GM12801 (cell line): Measurements from ENCODE around the gene GPR65.

Experiments used
- CTCF ChIP-seq: IDR thresholded peaks from one replicate; pipeline ENCODE4 v1.5.1; 2011; ENCODE audit warnings: control low read depth; ENCODE audit not compliant: insufficient read length; ENCODE audit errors: extremely low read depth

GPR65 gene

GRCh38 chr14:88005050-88005481 is at the start of gene GPR65:
TSS of gene GPR65 (plus strand) at chr14:88005135. CDS start at chr14:88010848, 5,713 bp downstream.
- no peak for TF ChIP-seq CTCF

- TF ChIP-seq CTCF: no peak
Observed at GRCh38 chr14:87955501-87955900, 49.4 kb upstream of the GPR65 start.

- no peak for TF ChIP-seq CTCF
Observed at GRCh38 chr14:87960013-87960787, 44.7 kb upstream of the GPR65 start.

GRCh38 chr14:87961246-87961645 is 43.7 kb upstream of the GPR65 start:
- TF ChIP-seq CTCF: no peak

- TF ChIP-seq CTCF: no peak
Observed at GRCh38 chr14:87966816-87967215, 38.1 kb upstream of the GPR65 start.

GRCh38 chr14:87967496-87967895 is 37.4 kb upstream of the GPR65 start:
- no peak for TF ChIP-seq CTCF

- TF ChIP-seq CTCF: no peak
Observed at GRCh38 chr14:87971010-87971409, 33.9 kb upstream of the GPR65 start.
